Upper lobe of left lung (tissue), 4 donors: ENCODE measurements around the gene LGR5.

Experiments used
- EP300 ChIP-seq, 4 donors: sonication (generic); formaldehyde crosslinking; IDR thresholded peaks; one replicate each; pipeline ENCODE4 v1.5.1; 2017; ENCODE audit warnings: antibody characterized with exemption in 4 of 4, control low read depth in 2 of 4
- POLR2A ChIP-seq, 4 donors: fragments of 450-650 bp; IDR thresholded peaks; one replicate each; pipeline ENCODE4 v1.5.1; 2016 to 2017; ENCODE audit warnings: antibody characterized with exemption in 4 of 4, mild to moderate bottlenecking in 2 of 4
- POLR2AphosphoS5 ChIP-seq, 2 donors: sonication (generic); formaldehyde crosslinking; IDR thresholded peaks; one replicate each; pipeline ENCODE4 v1.5.1; 2017; ENCODE audit warnings: antibody characterized with exemption in 2 of 2
- TF ChIP-seq, protein P1 (sequence below), 6 experiments: fragments of 450-650 bp in 4 of 6; fragments of 200-600 bp in 2 of 6; sonication (generic) in 2 of 6; IDR thresholded peaks; one replicate each; pipeline ENCODE4 v1.5.1; 2016 to 2019; ENCODE audit warnings: antibody characterized with exemption in 6 of 6

DNA sequence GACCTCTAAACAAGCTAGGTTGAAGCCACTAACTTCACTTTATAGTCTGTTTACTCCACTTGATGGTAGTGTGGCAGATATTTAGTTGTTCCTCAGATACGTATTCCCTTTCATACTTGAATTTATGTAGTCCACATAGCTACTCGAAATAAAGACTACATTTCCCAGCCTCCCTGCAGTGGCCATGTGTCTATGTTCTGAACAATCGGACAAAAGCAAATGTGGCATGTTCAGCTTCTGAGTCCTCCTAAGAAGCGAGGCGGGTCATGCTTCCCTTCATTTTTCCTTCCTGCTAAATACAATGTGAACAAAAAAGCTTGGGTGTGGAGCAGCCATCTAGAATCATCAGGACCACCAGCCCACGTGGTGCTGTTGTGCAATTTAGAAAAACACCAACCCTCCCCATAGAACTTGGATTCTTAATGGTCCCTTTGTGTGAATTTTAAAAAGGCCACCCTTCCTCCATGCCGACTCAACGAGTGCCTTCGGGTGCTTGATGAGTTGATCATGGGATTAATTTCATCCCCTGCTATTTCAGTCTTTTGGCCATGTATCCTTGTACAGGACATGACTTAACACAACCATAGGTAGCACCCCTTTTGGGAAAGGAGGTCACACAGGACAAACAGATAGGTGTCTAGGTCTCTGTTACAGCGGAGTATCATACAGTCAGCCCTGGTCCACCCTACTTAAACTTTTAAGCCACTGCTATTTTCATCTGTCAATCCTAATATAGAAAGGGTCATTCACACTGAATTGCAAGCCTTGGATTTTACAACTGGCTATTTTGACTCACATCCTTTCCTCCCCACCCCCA lies 163.4 kb downstream of the LGR5 start:
- TF ChIP-seq, protein P1, sequence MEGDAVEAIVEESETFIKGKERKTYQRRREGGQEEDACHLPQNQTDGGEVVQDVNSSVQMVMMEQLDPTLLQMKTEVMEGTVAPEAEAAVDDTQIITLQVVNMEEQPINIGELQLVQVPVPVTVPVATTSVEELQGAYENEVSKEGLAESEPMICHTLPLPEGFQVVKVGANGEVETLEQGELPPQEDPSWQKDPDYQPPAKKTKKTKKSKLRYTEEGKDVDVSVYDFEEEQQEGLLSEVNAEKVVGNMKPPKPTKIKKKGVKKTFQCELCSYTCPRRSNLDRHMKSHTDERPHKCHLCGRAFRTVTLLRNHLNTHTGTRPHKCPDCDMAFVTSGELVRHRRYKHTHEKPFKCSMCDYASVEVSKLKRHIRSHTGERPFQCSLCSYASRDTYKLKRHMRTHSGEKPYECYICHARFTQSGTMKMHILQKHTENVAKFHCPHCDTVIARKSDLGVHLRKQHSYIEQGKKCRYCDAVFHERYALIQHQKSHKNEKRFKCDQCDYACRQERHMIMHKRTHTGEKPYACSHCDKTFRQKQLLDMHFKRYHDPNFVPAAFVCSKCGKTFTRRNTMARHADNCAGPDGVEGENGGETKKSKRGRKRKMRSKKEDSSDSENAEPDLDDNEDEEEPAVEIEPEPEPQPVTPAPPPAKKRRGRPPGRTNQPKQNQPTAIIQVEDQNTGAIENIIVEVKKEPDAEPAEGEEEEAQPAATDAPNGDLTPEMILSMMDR (IDR thresholded peaks at IDR 0.05): no peak
- TF ChIP-seq POLR2AphosphoS5 (IDR thresholded peaks at IDR 0.05) (no peak), POLR2A (IDR thresholded peaks at IDR 0.05) (no peak), EP300 (IDR thresholded peaks at IDR 0.05) (no peak)
